Astrocyte of the cerebellum (primary cell): Measurements from ENCODE around the gene ULK4.

Source experiments
- DNase-seq: peaks from one replicate; pipeline ENCODE4 v3.0.0-alpha.2; 2011; ENCODE audit warnings: low read depth
- H3K4me3 ChIP-seq: 2 replicates; pipeline ENCODE4 v1.5.1; 2011; ENCODE audit warnings: mild to moderate bottlenecking, low read depth, low read length, moderate library complexity
- in situ Hi-C: cut with HindIII; loops from 2 replicates; pipeline ENCODE4 v1.10.0; 2017; ENCODE audit warnings: low sequenced_read_pairs
- TF ChIP-seq, protein P1 (sequence below): IDR thresholded peaks from 2 replicates; pipeline ENCODE4 v1.5.1; 2012; ENCODE audit warnings: low read length, low read depth, moderate library complexity, mild to moderate bottlenecking; ENCODE audit errors: missing control alignments

The ULK4 gene

DNA sequence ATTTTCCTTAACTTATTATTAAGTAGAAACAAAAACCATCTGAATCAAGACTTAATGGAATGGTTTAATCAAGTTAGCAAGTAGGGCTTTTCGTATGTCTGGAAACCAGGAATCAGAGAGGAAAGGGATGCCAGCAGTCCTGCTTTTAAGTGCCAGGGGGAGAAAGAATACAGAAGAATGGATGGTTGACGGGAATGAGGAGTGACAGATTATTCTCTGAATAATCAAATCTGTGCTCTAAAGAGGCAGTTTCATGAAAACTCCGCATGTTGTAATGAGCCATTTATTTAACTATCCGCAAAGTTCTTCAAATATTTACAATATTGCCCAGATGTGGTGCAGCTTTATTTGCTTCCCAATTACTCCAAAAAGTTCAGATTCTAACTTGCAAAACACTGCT lies 659.6 kb downstream of the ULK4 start:
- in situ Hi-C loops = no loop called here
- no peak overlapping the region for H3K4me3 ChIP-seq
- no peak for DNase-seq
- TF ChIP-seq, protein P1, sequence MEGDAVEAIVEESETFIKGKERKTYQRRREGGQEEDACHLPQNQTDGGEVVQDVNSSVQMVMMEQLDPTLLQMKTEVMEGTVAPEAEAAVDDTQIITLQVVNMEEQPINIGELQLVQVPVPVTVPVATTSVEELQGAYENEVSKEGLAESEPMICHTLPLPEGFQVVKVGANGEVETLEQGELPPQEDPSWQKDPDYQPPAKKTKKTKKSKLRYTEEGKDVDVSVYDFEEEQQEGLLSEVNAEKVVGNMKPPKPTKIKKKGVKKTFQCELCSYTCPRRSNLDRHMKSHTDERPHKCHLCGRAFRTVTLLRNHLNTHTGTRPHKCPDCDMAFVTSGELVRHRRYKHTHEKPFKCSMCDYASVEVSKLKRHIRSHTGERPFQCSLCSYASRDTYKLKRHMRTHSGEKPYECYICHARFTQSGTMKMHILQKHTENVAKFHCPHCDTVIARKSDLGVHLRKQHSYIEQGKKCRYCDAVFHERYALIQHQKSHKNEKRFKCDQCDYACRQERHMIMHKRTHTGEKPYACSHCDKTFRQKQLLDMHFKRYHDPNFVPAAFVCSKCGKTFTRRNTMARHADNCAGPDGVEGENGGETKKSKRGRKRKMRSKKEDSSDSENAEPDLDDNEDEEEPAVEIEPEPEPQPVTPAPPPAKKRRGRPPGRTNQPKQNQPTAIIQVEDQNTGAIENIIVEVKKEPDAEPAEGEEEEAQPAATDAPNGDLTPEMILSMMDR = no peak

DNA sequence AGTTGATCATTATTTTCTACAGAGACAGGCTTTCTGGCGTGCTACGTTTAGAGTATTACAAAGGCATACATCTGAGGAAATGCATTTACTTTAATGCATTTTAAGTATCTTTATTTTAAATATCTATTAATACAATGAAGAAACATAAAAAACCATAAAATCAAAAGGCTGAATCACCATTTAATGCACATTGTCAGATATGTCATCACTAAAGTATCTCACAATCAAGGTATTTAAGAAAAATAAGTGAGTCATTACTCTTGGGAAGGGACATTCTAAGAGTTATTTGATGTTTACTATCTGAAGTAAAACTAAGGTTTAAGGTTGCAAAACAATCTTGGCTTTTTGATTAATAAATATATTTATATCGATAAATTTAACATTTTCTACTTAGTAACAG lies 660.4 kb downstream of the ULK4 start:
- no peak overlapping the region for H3K4me3 ChIP-seq
- TF ChIP-seq, protein P1 = no peak
- no peak for DNase-seq
- in situ Hi-C loops = no loop called here

DNA sequence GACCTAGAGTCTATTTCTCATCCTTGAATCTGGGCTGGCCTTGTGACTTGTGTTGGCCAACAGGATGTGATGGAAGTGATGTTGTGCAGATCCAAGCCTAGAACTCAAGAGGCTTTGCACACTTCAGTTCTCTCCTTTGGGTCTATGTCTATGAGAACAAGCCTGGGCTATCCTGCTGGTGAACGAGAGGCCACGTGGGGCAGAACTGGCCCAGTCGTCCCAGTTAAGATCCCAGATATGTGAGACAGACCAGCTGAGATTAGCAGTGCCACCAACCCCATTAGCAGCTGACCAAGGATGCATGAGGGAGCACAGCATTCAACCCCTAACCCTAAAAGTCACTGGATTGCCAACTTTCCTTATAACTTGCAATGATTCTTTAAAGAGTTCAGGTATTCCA lies 662.9 kb downstream of the ULK4 start:
- TF ChIP-seq, protein P1 = no peak
- no peak overlapping the region for H3K4me3 ChIP-seq
- DNase-seq = no peak
- in situ Hi-C loops = no loop called here

DNA sequence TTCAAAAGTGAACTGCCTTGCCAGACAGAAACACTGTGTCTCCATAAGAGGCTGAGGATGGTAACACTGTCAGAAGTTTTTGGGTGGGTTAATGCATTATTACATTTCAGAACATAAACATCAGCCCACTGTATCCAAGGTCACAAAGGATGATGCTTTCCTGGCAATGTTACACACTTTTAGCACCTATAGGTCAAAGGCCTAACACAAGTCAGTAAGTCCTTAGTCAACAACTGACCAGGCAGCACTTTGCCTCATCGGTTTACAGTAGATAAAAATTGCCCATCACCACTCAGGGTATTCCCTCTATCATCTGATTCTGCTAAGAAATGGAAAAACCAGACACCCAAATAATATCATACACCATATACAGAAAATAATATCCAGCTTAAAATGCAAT lies 664.2 kb downstream of the ULK4 start:
- in situ Hi-C loops = no loop called here

DNA sequence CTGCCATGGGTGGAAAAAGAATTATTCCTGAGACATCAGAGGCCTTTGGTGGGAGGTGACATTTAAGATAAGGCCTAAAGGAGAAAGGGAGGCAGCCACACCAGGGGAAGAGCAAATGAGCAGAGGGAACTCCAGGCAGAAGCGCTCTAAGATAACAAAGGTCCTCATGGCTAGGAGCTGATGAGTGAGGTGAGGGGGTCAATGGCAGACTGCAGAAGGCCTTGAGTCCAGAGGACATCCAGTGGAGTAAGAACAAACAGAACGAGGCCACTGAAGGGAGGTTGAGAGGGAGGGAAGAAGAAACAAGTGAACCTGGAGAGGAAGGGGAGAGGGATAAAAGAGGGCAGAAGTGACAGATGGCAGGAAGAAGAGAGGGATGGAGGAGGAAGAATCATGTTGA lies 665.3 kb downstream of the ULK4 start:
- no peak for DNase-seq
- H3K4me3 ChIP-seq = no peak overlapping the region
- TF ChIP-seq, protein P1 = no peak
- in situ Hi-C loops = no loop called here

More for the DNA sequence above, 664.2 kb downstream of the ULK4 start:
- H3K4me3 ChIP-seq = no peak overlapping the region
- no peak for DNase-seq
- TF ChIP-seq, protein P1 = no peak

DNA sequence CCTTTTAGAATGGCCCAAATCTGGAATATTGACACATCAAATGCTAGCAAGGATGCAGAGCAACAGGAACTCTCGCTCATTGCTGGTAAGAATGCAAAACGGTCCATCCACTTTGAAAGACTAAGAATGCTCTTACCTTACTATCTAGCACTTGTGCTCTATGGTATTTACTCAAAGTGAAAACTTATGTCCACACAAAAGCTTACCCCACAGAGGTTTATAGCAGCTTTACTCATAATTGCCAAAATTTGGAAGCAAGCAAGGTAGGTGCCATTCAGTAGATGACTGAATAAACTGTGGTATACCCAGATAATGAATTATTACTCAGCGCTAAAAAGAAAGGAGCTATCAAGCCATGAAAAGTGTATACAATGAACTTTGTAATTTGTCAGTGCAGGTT lies 666.2 kb downstream of the ULK4 start:
- in situ Hi-C loops = no loop called here
- no peak for DNase-seq
- H3K4me3 ChIP-seq = no peak overlapping the region
- TF ChIP-seq, protein P1 = no peak

DNA sequence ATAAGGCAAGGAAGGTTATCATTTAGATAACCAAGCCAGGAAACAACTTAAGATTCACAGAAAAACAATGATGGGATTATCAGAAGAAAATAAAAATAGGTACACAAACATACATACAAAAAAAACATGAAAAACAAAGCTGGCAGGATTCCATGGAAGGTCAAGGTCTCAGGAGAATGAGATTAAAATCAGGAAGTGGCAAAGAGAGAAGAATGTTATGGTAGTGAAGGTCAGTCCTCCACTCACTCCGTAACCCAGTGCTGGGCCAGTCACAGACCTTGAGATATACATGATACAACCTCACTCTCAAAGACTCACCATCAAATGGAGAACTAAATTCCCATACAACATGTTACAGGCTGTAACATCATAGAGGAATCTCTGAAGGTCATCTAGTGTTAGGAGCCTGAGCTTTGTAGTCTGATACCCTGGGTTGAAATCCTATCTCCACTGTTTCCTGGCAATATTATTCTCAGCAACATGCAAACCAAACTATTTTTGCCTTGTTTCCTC lies 668.7 kb downstream of the ULK4 start:
- DNase-seq = no peak
- TF ChIP-seq, protein P1 = no peak
- no peak overlapping the region for H3K4me3 ChIP-seq
- in situ Hi-C loops = no loop called here
